ENCODE measurements around the gene NHLH1. TPM values are rescaled to one million over a fixed set of nuclear protein-coding genes. Genes with fewer than 3 reads are reported as not detected.
A peak's percentile ranks its signal among the peaks of the same experiment; 100 is the strongest.

Gene NHLH1
- total RNA-seq, 1 donor from 2014 or later: 0.08 TPM

DNA sequence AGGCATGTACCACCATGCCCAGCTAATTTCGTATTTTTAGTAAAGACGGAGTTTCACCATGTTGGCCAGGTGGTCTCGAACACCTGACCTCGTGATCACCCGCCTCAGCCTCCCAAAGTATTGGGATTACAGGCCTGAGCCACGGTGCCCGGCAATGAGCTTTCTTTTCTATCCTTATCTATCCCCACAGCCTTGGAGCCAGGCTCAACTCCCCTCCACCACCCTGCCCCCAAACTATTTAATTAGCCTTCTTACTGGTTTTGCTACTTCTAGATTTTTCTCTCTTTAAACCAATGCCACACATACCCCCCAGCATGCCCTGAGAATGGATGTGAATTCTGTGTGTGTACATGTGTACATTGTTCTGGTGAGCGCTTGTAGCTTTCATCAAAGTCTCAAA is 27.8 kb downstream of the NHLH1 start:
- DNase-seq (ENCODE audit: low read depth): no peak
- TF ChIP-seq, protein P1, sequence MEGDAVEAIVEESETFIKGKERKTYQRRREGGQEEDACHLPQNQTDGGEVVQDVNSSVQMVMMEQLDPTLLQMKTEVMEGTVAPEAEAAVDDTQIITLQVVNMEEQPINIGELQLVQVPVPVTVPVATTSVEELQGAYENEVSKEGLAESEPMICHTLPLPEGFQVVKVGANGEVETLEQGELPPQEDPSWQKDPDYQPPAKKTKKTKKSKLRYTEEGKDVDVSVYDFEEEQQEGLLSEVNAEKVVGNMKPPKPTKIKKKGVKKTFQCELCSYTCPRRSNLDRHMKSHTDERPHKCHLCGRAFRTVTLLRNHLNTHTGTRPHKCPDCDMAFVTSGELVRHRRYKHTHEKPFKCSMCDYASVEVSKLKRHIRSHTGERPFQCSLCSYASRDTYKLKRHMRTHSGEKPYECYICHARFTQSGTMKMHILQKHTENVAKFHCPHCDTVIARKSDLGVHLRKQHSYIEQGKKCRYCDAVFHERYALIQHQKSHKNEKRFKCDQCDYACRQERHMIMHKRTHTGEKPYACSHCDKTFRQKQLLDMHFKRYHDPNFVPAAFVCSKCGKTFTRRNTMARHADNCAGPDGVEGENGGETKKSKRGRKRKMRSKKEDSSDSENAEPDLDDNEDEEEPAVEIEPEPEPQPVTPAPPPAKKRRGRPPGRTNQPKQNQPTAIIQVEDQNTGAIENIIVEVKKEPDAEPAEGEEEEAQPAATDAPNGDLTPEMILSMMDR (IDR thresholded peaks at IDR 0.05; ENCODE audit: insufficient read depth, low read length, poor library complexity, severe bottlenecking): no peak
- Histone ChIP-seq H3K27me3 (ENCODE audit: control insufficient read depth, insufficient read depth, low read length) (no peaks in the 10 kb centered on the region), H3K4me3 (ENCODE audit: low read depth, low read length) (no peak overlapping the region), H3K36me3 (ENCODE audit: control insufficient read depth, insufficient read depth, low read length) (no peaks in the 10 kb centered on the region)

- Histone ChIP-seq H3K36me3 (ENCODE audit: control insufficient read depth, insufficient read depth, low read length) (no peaks in the 10 kb centered on the region), H3K27me3 (ENCODE audit: control insufficient read depth, insufficient read depth, low read length) (no peaks in the 10 kb centered on the region), H3K4me3 (ENCODE audit: low read depth, low read length) (no peak overlapping the region)
- TF ChIP-seq, protein P1 (IDR thresholded peaks at IDR 0.05; ENCODE audit: insufficient read depth, low read length, poor library complexity, severe bottlenecking): no peak
- no peak for DNase-seq (ENCODE audit: low read depth)
Measured at GRCh38 chr1:160397651-160398050, 30.8 kb downstream of the NHLH1 start.

DNA sequence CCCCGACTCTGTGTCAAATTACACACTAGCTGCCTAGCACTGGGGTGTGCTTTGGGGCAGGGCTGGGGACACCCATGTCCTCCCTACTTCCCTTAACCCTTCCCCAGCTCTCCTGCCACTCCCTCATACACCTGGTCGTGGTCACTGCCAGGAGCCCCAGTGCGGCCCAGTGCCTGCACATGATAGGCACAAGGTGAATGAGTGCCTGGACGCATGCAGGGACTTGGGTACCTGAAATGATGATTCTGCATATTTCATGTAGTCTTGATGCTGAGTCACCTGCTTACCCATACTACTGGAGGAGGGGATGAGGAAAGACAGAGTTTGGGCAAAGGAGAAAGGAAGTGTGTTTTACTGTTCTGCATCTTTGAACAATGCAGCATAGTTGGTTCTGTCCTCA is 32.0 kb downstream of the NHLH1 start:
- TF ChIP-seq, protein P1 (IDR thresholded peaks at IDR 0.05; ENCODE audit: insufficient read depth, low read length, poor library complexity, severe bottlenecking): no peak
- DNase-seq (ENCODE audit: low read depth): no peak
- Histone ChIP-seq H3K27me3 (ENCODE audit: control insufficient read depth, insufficient read depth, low read length) (no peaks in the 10 kb centered on the region), H3K36me3 (ENCODE audit: control insufficient read depth, insufficient read depth, low read length) (no peaks in the 10 kb centered on the region), H3K4me3 (ENCODE audit: low read depth, low read length) (no peak overlapping the region)

DNA sequence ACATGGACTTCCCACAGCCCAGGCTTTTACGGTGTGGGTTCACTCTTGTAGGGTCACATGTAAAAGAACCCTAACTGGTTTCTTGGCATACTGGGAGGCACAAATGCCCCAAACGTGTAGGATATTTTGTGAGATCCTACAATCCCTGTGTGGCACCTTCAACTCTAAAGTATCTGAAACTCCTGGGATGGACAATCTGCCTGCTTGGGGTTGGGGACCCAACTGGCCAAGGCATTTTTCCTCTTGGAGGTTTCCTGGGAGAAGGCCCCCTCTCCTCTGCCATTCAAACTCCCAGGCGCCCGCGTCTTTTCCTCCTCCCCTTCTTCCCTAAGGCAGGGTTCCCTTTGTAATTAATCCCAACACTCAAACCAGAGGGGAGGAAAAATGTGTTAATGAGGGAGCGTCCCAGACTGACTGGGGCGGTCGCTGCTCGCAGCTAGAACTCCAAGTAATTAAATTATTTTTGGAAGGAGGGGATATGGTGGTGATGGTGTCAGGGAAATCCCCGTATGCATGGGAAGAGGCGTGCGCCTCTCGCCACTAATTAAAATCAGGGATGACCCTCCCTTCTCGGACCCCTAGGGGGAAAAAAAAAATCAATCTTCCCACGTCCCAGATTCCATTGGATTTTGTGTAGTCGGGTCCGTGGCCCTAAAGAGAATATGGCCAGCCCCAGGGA is 32.8 kb downstream of the NHLH1 start:
- TF ChIP-seq, protein P1 (IDR thresholded peaks at IDR 0.05; ENCODE audit: insufficient read depth, low read length, poor library complexity, severe bottlenecking): no peak
- Histone ChIP-seq H3K27me3 (ENCODE audit: control insufficient read depth, insufficient read depth, low read length) (no peaks in the 10 kb centered on the region), H3K4me3 (ENCODE audit: low read depth, low read length) (peak overlapping the region; percentile 48), H3K36me3 (ENCODE audit: control insufficient read depth, insufficient read depth, low read length) (no peaks in the 10 kb centered on the region)
- no peak for DNase-seq (ENCODE audit: low read depth)

DNA sequence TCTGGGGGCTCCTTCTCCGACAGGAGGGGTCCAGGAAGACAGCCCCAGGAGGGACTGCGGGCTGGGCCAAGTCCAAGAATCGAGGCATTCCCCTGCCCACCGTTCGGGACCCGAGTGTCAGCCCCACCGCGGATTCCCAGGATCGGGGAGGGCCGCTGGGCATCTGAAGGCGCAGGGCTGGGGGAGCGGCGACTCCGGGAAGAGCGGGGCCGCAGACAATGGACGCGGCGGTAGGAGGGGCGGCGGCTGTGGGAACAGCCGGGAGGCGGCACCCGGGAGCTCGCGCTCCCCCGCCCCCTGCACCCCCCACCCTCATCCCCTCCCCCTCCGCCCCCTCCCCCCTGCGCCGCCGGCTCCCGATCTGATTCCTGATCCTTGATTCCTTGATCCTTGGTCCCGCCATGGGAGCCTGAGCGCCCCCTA is 33.4 kb downstream of the NHLH1 start, which contains the start of gene VANGL2:
TSS of gene VANGL2 (plus strand) at position 342 of the 423 bp plus-strand sequence. CDS start 15,274 bp downstream, outside the sequence.
- Histone ChIP-seq H3K27me3 (ENCODE audit: control insufficient read depth, insufficient read depth, low read length) (no peaks in the 10 kb centered on the region), H3K4me3 (ENCODE audit: low read depth, low read length) (peak within 1 kb of the TSS; percentile 48), H3K36me3 (ENCODE audit: control insufficient read depth, insufficient read depth, low read length) (no peaks in the 10 kb centered on the region)
- TF ChIP-seq, protein P1 (IDR thresholded peaks at IDR 0.05; ENCODE audit: insufficient read depth, low read length, poor library complexity, severe bottlenecking): no peak
- DNase-seq (ENCODE audit: low read depth): no peak

Data from kidney epithelial cell (primary cell).